ENCODE results near the gene NELL2. TPM values are rescaled to one million over a fixed set of nuclear protein-coding genes. Genes with fewer than 3 reads are reported as not detected.
"Not testable (repeated sequence)": the region's sequence is repeated elsewhere in the genome, so short reads cannot be mapped to it uniquely, and the experiment has no call there.

The NELL2 gene
- total RNA-seq = 100 to 1,000 TPM in 1 of 2 donors, 10 to 100 TPM in 1; 12.8 to 106 TPM

GRCh38 chr12:44875954-44876543 lies at the start of gene NELL2:
NELL2 (minus strand) TSS chr12:44876315; CDS start chr12:44875869, 446 bp downstream.
- H3K36me3 Mint-ChIP-seq (ENCODE audit: low read depth) = peaks cover 29% of the 10 kb centered on the region
- ATAC-seq (replicated peaks) = peak; percentile 88
- H3K4me3 Mint-ChIP-seq = peak within 1 kb of the TSS; percentile 93
- H3K27ac Mint-ChIP-seq = peak within 1 kb of the TSS; percentile 82
- peaks cover 7% of the 10 kb centered on the region for H3K9me3 Mint-ChIP-seq
- H3K27me3 Mint-ChIP-seq = peaks cover 11% of the 10 kb centered on the region
- H3K4me1 Mint-ChIP-seq = peaks cover 19% of the 10 kb centered on the region

- Mint-ChIP-seq H3K27ac (no peak overlapping the region), H3K4me1 (no peaks in the 10 kb centered on the region), H3K36me3 (ENCODE audit: low read depth) (no peaks in the 10 kb centered on the region), H3K9me3 (no peaks in the 10 kb centered on the region), H3K27me3 (peaks cover 4% of the 10 kb centered on the region), H3K4me3 (no peak overlapping the region)
- ATAC-seq (replicated peaks) = no peak
Measured at GRCh38 chr12:44921736-44922135, 45.6 kb upstream of the NELL2 start.

GRCh38 chr12:44917141-44917540 lies 41.0 kb upstream of the NELL2 start:
- H3K9me3 Mint-ChIP-seq = no peaks in the 10 kb centered on the region
- ATAC-seq (replicated peaks) = no peak
- no peak overlapping the region for H3K27ac Mint-ChIP-seq
- no peaks in the 10 kb centered on the region for H3K27me3 Mint-ChIP-seq
- no peaks in the 10 kb centered on the region for H3K4me1 Mint-ChIP-seq
- H3K4me3 Mint-ChIP-seq = no peak overlapping the region
- H3K36me3 Mint-ChIP-seq (ENCODE audit: low read depth) = no peaks in the 10 kb centered on the region

GRCh38 chr12:44915958-44916357 lies 39.8 kb upstream of the NELL2 start:
- ATAC-seq (replicated peaks) = no peak
- no peak overlapping the region for H3K4me3 Mint-ChIP-seq
- H3K9me3 Mint-ChIP-seq = no peaks in the 10 kb centered on the region
- H3K27me3 Mint-ChIP-seq = no peaks in the 10 kb centered on the region
- no peaks in the 10 kb centered on the region for H3K4me1 Mint-ChIP-seq
- no peaks in the 10 kb centered on the region for H3K36me3 Mint-ChIP-seq (ENCODE audit: low read depth)
- no peak overlapping the region for H3K27ac Mint-ChIP-seq

GRCh38 chr12:44904321-44904720 lies 28.2 kb upstream of the NELL2 start:
- H3K9me3 Mint-ChIP-seq = peaks cover 10% of the 10 kb centered on the region
- ATAC-seq (replicated peaks) = no peak
- no peaks in the 10 kb centered on the region for H3K27me3 Mint-ChIP-seq
- H3K36me3 Mint-ChIP-seq (ENCODE audit: low read depth) = no peaks in the 10 kb centered on the region
- H3K4me3 Mint-ChIP-seq = no peak overlapping the region
- no peak overlapping the region for H3K27ac Mint-ChIP-seq
- no peaks in the 10 kb centered on the region for H3K4me1 Mint-ChIP-seq

GRCh38 chr12:44898108-44898507 lies 22.0 kb upstream of the NELL2 start:
- not testable (repeated sequence) for ATAC-seq (replicated peaks); H3K36me3 Mint-ChIP-seq (ENCODE audit: low read depth); H3K27ac Mint-ChIP-seq; H3K4me3 Mint-ChIP-seq; H3K4me1 Mint-ChIP-seq
- peaks cover 11% of the 10 kb centered on the region for H3K27me3 Mint-ChIP-seq
- peaks cover 20% of the 10 kb centered on the region for H3K9me3 Mint-ChIP-seq

- ATAC-seq (replicated peaks) = no peak
- Mint-ChIP-seq H3K27ac (no peak overlapping the region), H3K4me3 (no peak overlapping the region), H3K36me3 (ENCODE audit: low read depth) (no peaks in the 10 kb centered on the region), H3K4me1 (no peaks in the 10 kb centered on the region), H3K9me3 (no peaks in the 10 kb centered on the region), H3K27me3 (peaks cover 2% of the 10 kb centered on the region)
Measured at GRCh38 chr12:44889926-44890325, 13.8 kb upstream of the NELL2 start.

- Mint-ChIP-seq H3K27ac (no peak overlapping the region), H3K9me3 (no peaks in the 10 kb centered on the region), H3K4me3 (no peak overlapping the region)
Measured at GRCh38 chr12:44889162-44889561, 13.0 kb upstream of the NELL2 start.

GRCh38 chr12:44885902-44886301 lies 9.8 kb upstream of the NELL2 start:
- no peaks in the 10 kb centered on the region for H3K36me3 Mint-ChIP-seq (ENCODE audit: low read depth)
- H3K9me3 Mint-ChIP-seq = peaks cover 6% of the 10 kb centered on the region
- H3K4me1 Mint-ChIP-seq = no peaks in the 10 kb centered on the region
- H3K27me3 Mint-ChIP-seq = no peaks in the 10 kb centered on the region
- no peak for ATAC-seq (replicated peaks)
- no peak overlapping the region for H3K4me3 Mint-ChIP-seq
- no peak overlapping the region for H3K27ac Mint-ChIP-seq

More at GRCh38 chr12:44889162-44889561, 13.0 kb upstream of the NELL2 start:
- Mint-ChIP-seq H3K27me3 (no peaks in the 10 kb centered on the region), H3K36me3 (ENCODE audit: low read depth) (no peaks in the 10 kb centered on the region), H3K4me1 (no peaks in the 10 kb centered on the region)
- no peak for ATAC-seq (replicated peaks)

- Mint-ChIP-seq H3K27me3 (peaks cover 8% of the 10 kb centered on the region), H3K4me3 (no peak overlapping the region), H3K27ac (no peak overlapping the region), H3K36me3 (ENCODE audit: low read depth) (no peaks in the 10 kb centered on the region), H3K9me3 (peaks cover 13% of the 10 kb centered on the region), H3K4me1 (peaks cover 9% of the 10 kb centered on the region)
- ATAC-seq (replicated peaks) = no peak
Measured at GRCh38 chr12:44881197-44881596, 5.1 kb upstream of the NELL2 start.

- Mint-ChIP-seq H3K4me1 (peaks cover 14% of the 10 kb centered on the region), H3K36me3 (ENCODE audit: low read depth) (peaks cover 29% of the 10 kb centered on the region), H3K27ac (peak overlapping the region; percentile 36), H3K4me3 (peak overlapping the region; percentile 93), H3K27me3 (peaks cover 11% of the 10 kb centered on the region), H3K9me3 (peaks cover 13% of the 10 kb centered on the region)
- peak; percentile 69 for ATAC-seq (replicated peaks)
Measured at GRCh38 chr12:44876544-44877410, 662 bp upstream of the NELL2 start.

GRCh38 chr12:44875417-44875953 lies 630 bp downstream of the NELL2 start:
- ATAC-seq (replicated peaks) = peak; percentile 27
- peaks cover 33% of the 10 kb centered on the region for H3K36me3 Mint-ChIP-seq (ENCODE audit: low read depth)

GRCh38 chr12:44874981-44875416 lies 1.1 kb downstream of the NELL2 start:
- Mint-ChIP-seq H3K27me3 (peaks cover 11% of the 10 kb centered on the region), H3K27ac (peak overlapping the region; percentile 82), H3K4me1 (peaks cover 29% of the 10 kb centered on the region), H3K9me3 (peaks cover 12% of the 10 kb centered on the region), H3K36me3 (ENCODE audit: low read depth) (peaks cover 37% of the 10 kb centered on the region), H3K4me3 (peak overlapping the region; percentile 93)
- ATAC-seq (replicated peaks) = peak; percentile 18

More at GRCh38 chr12:44875417-44875953, 630 bp downstream of the NELL2 start:
- Mint-ChIP-seq H3K27me3 (peaks cover 11% of the 10 kb centered on the region), H3K4me3 (peak overlapping the region; percentile 93), H3K27ac (peak overlapping the region; percentile 82), H3K4me1 (peaks cover 24% of the 10 kb centered on the region), H3K9me3 (peaks cover 12% of the 10 kb centered on the region)

- H3K9me3 Mint-ChIP-seq = peaks cover 14% of the 10 kb centered on the region
- H3K27me3 Mint-ChIP-seq = peaks cover 11% of the 10 kb centered on the region
- peaks cover 33% of the 10 kb centered on the region for H3K4me1 Mint-ChIP-seq
- ATAC-seq (replicated peaks) = no peak
- H3K4me3 Mint-ChIP-seq = peak overlapping the region; percentile 93
- H3K36me3 Mint-ChIP-seq (ENCODE audit: low read depth) = peaks cover 42% of the 10 kb centered on the region
- peak overlapping the region; percentile 82 for H3K27ac Mint-ChIP-seq
Measured at GRCh38 chr12:44873898-44874297, 2.2 kb downstream of the NELL2 start.
